GM12891 (cell line): ENCODE data around the gene PIGBOS1.

Source experiments
- PAX5 ChIP-seq: IDR thresholded peaks from 2 replicates; pipeline ENCODE4 v1.6.1; 2011; ENCODE audit warnings: low read length, moderate library complexity, mild to moderate bottlenecking; ENCODE audit not compliant: insufficient read depth, severe bottlenecking
- POLR2A ChIP-seq: IDR thresholded peaks from 2 replicates; pipeline ENCODE4 v1.6.1; 2011; ENCODE audit warnings: low read depth, low read length, control low read depth
- POLR2AphosphoS5 ChIP-seq: IDR thresholded peaks from 2 replicates; pipeline ENCODE4 v1.6.1; 2011; ENCODE audit warnings: low read depth, low read length, control low read depth
- TAF1 ChIP-seq: IDR thresholded peaks from 2 replicates; pipeline ENCODE4 v1.6.1; 2011; ENCODE audit warnings: low read depth, low read length, control low read depth

DNA sequence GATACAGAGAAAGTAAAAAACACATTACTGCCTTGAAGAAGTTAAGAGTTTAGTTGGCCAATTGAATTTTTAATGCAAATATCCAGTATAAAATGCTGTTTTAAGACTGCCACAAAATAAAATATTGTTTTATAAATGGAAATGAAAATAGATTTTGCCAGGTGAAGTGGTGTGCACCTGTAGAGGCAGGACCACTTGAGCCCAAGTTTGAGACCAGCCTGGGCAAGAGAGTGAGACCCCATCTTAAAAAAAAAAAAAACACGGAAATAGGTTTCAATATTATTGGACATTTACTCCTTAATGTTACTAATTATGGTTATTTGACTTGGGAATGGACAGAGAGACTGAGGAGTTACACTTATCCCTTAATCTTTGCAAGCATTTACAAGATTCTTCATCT is 2.0 kb upstream of the PIGBOS1 start:
- no peak for TF ChIP-seq POLR2AphosphoS5
- TF ChIP-seq TAF1, result no peak
- TF ChIP-seq POLR2A, result no peak
- no peak for TF ChIP-seq PAX5
